Peyer's patch (tissue), 4 donors: ENCODE data around the gene EYS.

ENCODE experiments used
- POLR2A ChIP-seq, 2 donors: fragments of 450-650 bp; IDR thresholded peaks; one replicate each; pipeline ENCODE4 v1.5.1; 2017; ENCODE audit warnings: antibody characterized with exemption in 2 of 2, mild to moderate bottlenecking in 2 of 2, moderate library complexity in 2 of 2
- TF ChIP-seq, protein P1 (sequence below), 6 experiments: fragments of 450-650 bp in 4 of 6; fragments of 200-600 bp in 2 of 6; sonication (generic) in 1 of 6; IDR thresholded peaks; one replicate each; pipeline ENCODE4 v1.5.1; 2017 to 2019; ENCODE audit warnings: antibody characterized with exemption in 6 of 6, mild to moderate bottlenecking in 3 of 6, moderate library complexity in 1 of 6

DNA sequence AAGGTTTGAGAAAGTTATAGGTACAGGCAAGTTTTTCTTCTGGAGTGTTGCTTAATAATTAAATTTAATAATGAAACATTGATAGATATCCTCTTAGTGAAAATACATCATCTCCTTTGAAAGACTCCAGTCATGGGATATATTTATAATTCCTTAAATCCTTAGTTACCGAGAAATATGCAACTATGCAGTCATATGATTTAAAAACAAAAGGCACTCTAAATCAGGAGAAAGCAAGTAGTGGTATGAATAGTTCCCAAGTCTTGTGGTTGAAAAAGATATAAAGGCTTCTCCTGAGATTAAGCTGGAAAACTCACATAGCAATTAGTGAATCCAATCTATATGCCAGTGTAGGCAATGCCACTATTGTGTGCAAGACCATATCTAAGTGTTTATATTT, 475.4 kb downstream of the EYS start:
- TF ChIP-seq, protein P1, sequence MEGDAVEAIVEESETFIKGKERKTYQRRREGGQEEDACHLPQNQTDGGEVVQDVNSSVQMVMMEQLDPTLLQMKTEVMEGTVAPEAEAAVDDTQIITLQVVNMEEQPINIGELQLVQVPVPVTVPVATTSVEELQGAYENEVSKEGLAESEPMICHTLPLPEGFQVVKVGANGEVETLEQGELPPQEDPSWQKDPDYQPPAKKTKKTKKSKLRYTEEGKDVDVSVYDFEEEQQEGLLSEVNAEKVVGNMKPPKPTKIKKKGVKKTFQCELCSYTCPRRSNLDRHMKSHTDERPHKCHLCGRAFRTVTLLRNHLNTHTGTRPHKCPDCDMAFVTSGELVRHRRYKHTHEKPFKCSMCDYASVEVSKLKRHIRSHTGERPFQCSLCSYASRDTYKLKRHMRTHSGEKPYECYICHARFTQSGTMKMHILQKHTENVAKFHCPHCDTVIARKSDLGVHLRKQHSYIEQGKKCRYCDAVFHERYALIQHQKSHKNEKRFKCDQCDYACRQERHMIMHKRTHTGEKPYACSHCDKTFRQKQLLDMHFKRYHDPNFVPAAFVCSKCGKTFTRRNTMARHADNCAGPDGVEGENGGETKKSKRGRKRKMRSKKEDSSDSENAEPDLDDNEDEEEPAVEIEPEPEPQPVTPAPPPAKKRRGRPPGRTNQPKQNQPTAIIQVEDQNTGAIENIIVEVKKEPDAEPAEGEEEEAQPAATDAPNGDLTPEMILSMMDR (IDR thresholded peaks at IDR 0.05): no peak
- no peak for TF ChIP-seq POLR2A (IDR thresholded peaks at IDR 0.05)
